HEK293T (cell line): ENCODE results near the gene THSD7B.
"Not testable (repeated sequence)": the region's sequence is repeated elsewhere in the genome, so short reads cannot be mapped to it uniquely, and the experiment has no call there.

Experiments
- CTCF ChIA-PET: fragments of 350-600 bp; formaldehyde crosslinking; extraction: SDS; loops from one replicate; lab custom pipeline; 2021; ENCODE audit warnings: antibody characterized with exemption, inconsistent platforms; lab: Yijun Ruan, JAX
- POLR2A ChIA-PET: fragments of 350-600 bp; formaldehyde crosslinking; extraction: SDS; loops from one replicate; lab custom pipeline; 2020; ENCODE audit warnings: antibody characterized with exemption, inconsistent platforms; lab: Yijun Ruan, JAX
- DNase-seq: peaks from one replicate; pipeline ENCODE4 v3.0.0; 2012; ENCODE audit warnings: mixed read lengths; ENCODE audit errors: extremely low spot score
- ARNT ChIP-seq: fragments of 450-650 bp; IDR thresholded peaks from 2 replicates; pipeline ENCODE4 v1.6.1; 2017; ENCODE audit warnings: mild to moderate bottlenecking
- BHLHE40 ChIP-seq: fragments of 450-650 bp; IDR thresholded peaks from 2 replicates; pipeline ENCODE4 v1.6.1; 2016; ENCODE audit warnings: mild to moderate bottlenecking, moderate library complexity, borderline replicate concordance
- CTBP1 ChIP-seq: fragments of 450-650 bp; IDR thresholded peaks from 2 replicates; pipeline ENCODE4 v1.6.1; 2016; ENCODE audit warnings: borderline replicate concordance
- ELF4 ChIP-seq: fragments of 450-650 bp; IDR thresholded peaks from 2 replicates; pipeline ENCODE4 v1.6.1; 2017; ENCODE audit warnings: antibody characterized with exemption
- FOXA1 ChIP-seq: fragments of 450-650 bp; IDR thresholded peaks from 2 replicates; pipeline ENCODE4 v1.6.1; 2016; ENCODE audit warnings: mild to moderate bottlenecking
- FOXK2 ChIP-seq: fragments of 450-650 bp; IDR thresholded peaks from 2 replicates; pipeline ENCODE4 v1.6.1; 2016; ENCODE audit warnings: mild to moderate bottlenecking
- FOXM1 ChIP-seq: fragments of 450-650 bp; IDR thresholded peaks from 2 replicates; pipeline ENCODE4 v1.6.1; 2017; ENCODE audit warnings: mild to moderate bottlenecking, borderline replicate concordance
- HDGF ChIP-seq: fragments of 450-650 bp; IDR thresholded peaks from 2 replicates; pipeline ENCODE4 v1.6.1; 2017; ENCODE audit warnings: antibody characterized with exemption, borderline replicate concordance
- L3MBTL2 ChIP-seq: fragments of 450-650 bp; conservative IDR thresholded peaks from 2 replicates; pipeline ENCODE4 v1.6.1; 2016; ENCODE audit warnings: mild to moderate bottlenecking
- LEF1 ChIP-seq: fragments of 450-650 bp; IDR thresholded peaks from 2 replicates; pipeline ENCODE4 v1.6.1; 2017; ENCODE audit warnings: mild to moderate bottlenecking, borderline replicate concordance
- NFRKB ChIP-seq: fragments of 450-650 bp; IDR thresholded peaks from 2 replicates; pipeline ENCODE4 v1.6.1; 2016; ENCODE audit warnings: mild to moderate bottlenecking, moderate library complexity
- PKNOX1 ChIP-seq: fragments of 450-650 bp; IDR thresholded peaks from 2 replicates; pipeline ENCODE4 v1.6.1; 2016
- SP1 ChIP-seq: fragments of 450-650 bp; IDR thresholded peaks from 2 replicates; pipeline ENCODE4 v1.6.1; 2017
- SUZ12 ChIP-seq: fragments of 450-650 bp; IDR thresholded peaks from 2 replicates; pipeline ENCODE4 v1.6.1; 2016; ENCODE audit warnings: mild to moderate bottlenecking
- TARDBP ChIP-seq: fragments of 450-650 bp; IDR thresholded peaks from 2 replicates; pipeline ENCODE4 v1.6.1; 2016
- ZNF384 ChIP-seq: fragments of 450-650 bp; IDR thresholded peaks from 2 replicates; pipeline ENCODE4 v1.6.1; 2016

The THSD7B gene

GRCh38 chr2:137091704-137092103, 326.4 kb downstream of the THSD7B start:
- no peak for TF ChIP-seq ARNT
- no peak for TF ChIP-seq CTBP1
- no peak for TF ChIP-seq HDGF
- TF ChIP-seq FOXM1: no peak
- TF ChIP-seq SUZ12: no peak
- TF ChIP-seq LEF1: no peak
- no peak for TF ChIP-seq ZNF384
- TF ChIP-seq BHLHE40: no peak
- TF ChIP-seq TARDBP: no peak
- TF ChIP-seq NFRKB: no peak
- TF ChIP-seq ELF4: no peak
- DNase-seq: no peak
- ChIA-PET CTCF (no interaction called here), POLR2A (no interaction called here)

GRCh38 chr2:137093116-137093515, 327.8 kb downstream of the THSD7B start:
- ChIA-PET CTCF (no interaction called here), POLR2A (no interaction called here)
- no peak for DNase-seq
- TF ChIP-seq NFRKB: no peak
- TF ChIP-seq FOXM1: no peak
- no peak for TF ChIP-seq L3MBTL2
- no peak for TF ChIP-seq CTBP1
- no peak for TF ChIP-seq PKNOX1

- no peak for DNase-seq
- ChIA-PET POLR2A (no interaction called here), CTCF (interaction anchor here (0.6 kb wide), 1 partner anchor 127 kb away, joined by 3 read pairs; no protein-coding TSS in a partner anchor)
- TF ChIP-seq TARDBP: no peak
- no peak for TF ChIP-seq BHLHE40
- TF ChIP-seq HDGF: no peak
Observed at GRCh38 chr2:137096187-137096586, 330.8 kb downstream of the THSD7B start.

GRCh38 chr2:137096693-137097092, 331.3 kb downstream of the THSD7B start:
- POLR2A ChIA-PET: no interaction called here
- TF ChIP-seq FOXA1: no peak
- TF ChIP-seq FOXM1: no peak
- no peak for TF ChIP-seq TARDBP
- TF ChIP-seq ZNF384: no peak
- no peak for TF ChIP-seq HDGF
- CTCF ChIA-PET: interaction anchor here (0.6 kb wide), 1 partner anchor 126 kb away, joined by 3 read pairs; no protein-coding TSS in a partner anchor
- no peak for DNase-seq

GRCh38 chr2:137101814-137102213, 336.5 kb downstream of the THSD7B start:
- CTCF ChIA-PET: interaction anchor here (0.6 kb wide), 1 partner anchor 133 kb away, joined by 3 read pairs; no protein-coding TSS in a partner anchor
- POLR2A ChIA-PET, DNase-seq: not testable (repeated sequence)

- DNase-seq: no peak
- no peak for TF ChIP-seq FOXA1
- no peak for TF ChIP-seq CTBP1
- TF ChIP-seq LEF1: no peak
- no peak for TF ChIP-seq ARNT
- no peak for TF ChIP-seq NFRKB
- TF ChIP-seq PKNOX1: no peak
- TF ChIP-seq FOXM1: no peak
- TF ChIP-seq TARDBP: no peak
- no peak for TF ChIP-seq HDGF
- TF ChIP-seq L3MBTL2: no peak
- no peak for TF ChIP-seq BHLHE40
- no peak for TF ChIP-seq FOXK2
- no peak for TF ChIP-seq ZNF384
- TF ChIP-seq SUZ12: no peak
- no peak for TF ChIP-seq ELF4
- no peak for TF ChIP-seq SP1
- POLR2A ChIA-PET: no interaction called here
- CTCF ChIA-PET: no interaction called here
Observed at GRCh38 chr2:137107904-137108303, 342.6 kb downstream of the THSD7B start.

- POLR2A ChIA-PET: no interaction called here
- DNase-seq: no peak
- CTCF ChIA-PET: interaction anchor here (0.7 kb wide), 1 partner anchor 62 kb away, joined by 3 read pairs; no protein-coding TSS in a partner anchor
- TF ChIP-seq LEF1 (no peak), L3MBTL2 (no peak), HDGF (no peak), ELF4 (no peak)
Observed at GRCh38 chr2:137111896-137112295, 346.6 kb downstream of the THSD7B start.
